Endothelial cell of umbilical vein (primary cell): ENCODE results near the gene CAND2. TPM values are rescaled to one million over a fixed set of nuclear protein-coding genes. Genes with fewer than 3 reads are reported as not detected.

Experiments used
- BruUV-seq: library from RNA; stranded (reverse); fragments of 400-500 nt; replicated peaks from 2 replicates; lab custom pipeline; 2021; lab: Mats Ljungman, UMichigan
- CTCF ChIA-PET: fragments of 300-600, 350-600 bp; sonication (Branson Sonifier 250); formaldehyde crosslinking; loops from one replicate; lab custom pipeline; 2021; ENCODE audit warnings: antibody characterized with exemption, inconsistent platforms; lab: Charles Lee
- POLR2A ChIA-PET: fragments of 300-600, 350-600 bp; sonication (Branson Sonifier 250); formaldehyde crosslinking; loops from one replicate; lab custom pipeline; 2021; ENCODE audit warnings: antibody characterized with exemption, inconsistent platforms; lab: Charles Lee
- DNase-seq: peaks from one replicate; pipeline ENCODE4 v3.0.0-alpha.2; 2011; ENCODE audit warnings: low read depth, low spot score
- FAIRE-seq: peaks from 2 replicates; lab custom pipeline; 2011; peaks lifted over from hg19 to GRCh38; lab: Jason Lieb, UNC
- H2AFZ ChIP-seq: 2 replicates; pipeline ENCODE4 v1.6.0; 2012; ENCODE audit warnings: low read depth, low read length, control low read depth, inconsistent platforms
- H3K27ac ChIP-seq: 2 replicates; pipeline ENCODE4 v1.5.1; 2011; ENCODE audit warnings: low read depth, mild to moderate bottlenecking, control low read depth, low read length, moderate library complexity; ENCODE audit not compliant: insufficient read depth
- H3K27me3 ChIP-seq, 2 experiments: 2 replicates each; pipeline versions ENCODE4 v1.6.0 to v1.6.1; 2011; ENCODE audit warnings: low read length in 2 of 2, mixed read lengths in 1 of 2; ENCODE audit not compliant: control insufficient read depth in 2 of 2, insufficient read depth in 2 of 2
- H3K36me3 ChIP-seq, 2 experiments: 2 replicates in 1 of 2; 3 replicates in 1 of 2; pipeline ENCODE4 v1.5.1; 2011; ENCODE audit warnings: low read length in 2 of 2, mild to moderate bottlenecking in 1 of 2, moderate library complexity in 1 of 2; ENCODE audit not compliant: control insufficient read depth in 2 of 2, insufficient read depth in 2 of 2; ENCODE audit errors: extremely low read depth in 1 of 2
- H3K4me1 ChIP-seq: 3 replicates; pipeline ENCODE4 v1.5.1; 2011; ENCODE audit warnings: mild to moderate bottlenecking, low read length; ENCODE audit not compliant: control insufficient read depth, insufficient read depth; ENCODE audit errors: extremely low read depth
- H3K4me2 ChIP-seq: 2 replicates; pipeline ENCODE4 v1.6.1; 2011; ENCODE audit warnings: low read length, control low read depth, mixed read lengths; ENCODE audit not compliant: insufficient read depth
- H3K4me3 ChIP-seq, 3 experiments: fragments of 200-600 bp in 1 of 3; sonication (generic), shearing (Covaris generic) in 1 of 3; replicated peaks in 1 of 3; 2 replicates each; pipeline ENCODE4 v1.5.1; 2011 to 2016; ENCODE audit warnings: control low read depth in 3 of 3, low read length in 3 of 3, mild to moderate bottlenecking in 2 of 3, inconsistent platforms in 1 of 3, low read depth in 1 of 3, moderate library complexity in 1 of 3; ENCODE audit not compliant: insufficient read depth in 1 of 3
- H3K79me2 ChIP-seq: 2 replicates; pipeline ENCODE4 v1.6.0; 2012; ENCODE audit warnings: low read length, inconsistent platforms; ENCODE audit not compliant: control insufficient read depth, insufficient read depth
- H3K9ac ChIP-seq: replicated peaks from 2 replicates; pipeline ENCODE3; 2011; ENCODE audit warnings: low read length, control low read depth; ENCODE audit not compliant: insufficient read depth; ENCODE audit errors: extremely low read depth
- H3K9me1 ChIP-seq: replicated peaks from 3 replicates; pipeline ENCODE4 v1.6.0; 2011; ENCODE audit warnings: mild to moderate bottlenecking, low read length; ENCODE audit not compliant: control insufficient read depth, insufficient read depth; ENCODE audit errors: extremely low read depth
- H3K9me3 ChIP-seq: replicated peaks from 2 replicates; pipeline ENCODE4 v1.5.1; 2012; ENCODE audit warnings: low read length, inconsistent platforms; ENCODE audit not compliant: control insufficient read depth, insufficient read depth
- H4K20me1 ChIP-seq: replicated peaks from 2 replicates; pipeline ENCODE3; 2011; ENCODE audit warnings: mild to moderate bottlenecking, low read length; ENCODE audit not compliant: control insufficient read depth, insufficient read depth; ENCODE audit errors: extremely low read depth
- EZH2 ChIP-seq: IDR thresholded peaks from 2 replicates; pipeline ENCODE4 v1.6.1; 2012; ENCODE audit warnings: borderline replicate concordance, low read depth, mild to moderate bottlenecking, moderate library complexity, low read length, inconsistent platforms; ENCODE audit not compliant: severe bottlenecking
- FOS ChIP-seq: IDR thresholded peaks from 2 replicates; pipeline ENCODE4 v1.6.1; 2011; ENCODE audit warnings: mild to moderate bottlenecking, low read length, moderate library complexity, borderline replicate concordance; ENCODE audit not compliant: insufficient read depth
- GATA2 ChIP-seq: IDR thresholded peaks from 2 replicates; pipeline ENCODE4 v1.7.0; 2011; ENCODE audit warnings: low read depth, mild to moderate bottlenecking, moderate library complexity, mixed read lengths, low read length; ENCODE audit not compliant: insufficient read length, insufficient read depth
- JUN ChIP-seq: IDR thresholded peaks from 2 replicates; pipeline ENCODE4 v1.6.1; 2011; ENCODE audit warnings: borderline replicate concordance, low read depth; ENCODE audit not compliant: insufficient read length, insufficient read depth
- MYC ChIP-seq: IDR thresholded peaks from one replicate; pipeline ENCODE4 v1.6.1; 2011; ENCODE audit warnings: mild to moderate bottlenecking, low read depth, low read length
- POLR2A ChIP-seq: IDR thresholded peaks from 2 replicates; pipeline ENCODE4 v1.6.1; 2012; ENCODE audit warnings: low read depth, mild to moderate bottlenecking, control low read depth, low read length
- POLR2AphosphoS5 ChIP-seq: IDR thresholded peaks from 2 replicates; pipeline ENCODE4 v1.6.1; 2012; ENCODE audit warnings: low read depth, mild to moderate bottlenecking, control low read depth, low read length, moderate library complexity; ENCODE audit not compliant: insufficient read depth
- dilution Hi-C: fragments of 300-500 bp; cut with MboI; formaldehyde crosslinking; loops from one replicate; pipeline ENCODE4 v1.15.0; 2019; ENCODE audit warnings: low sequenced_read_pairs; ENCODE audit not compliant: extremely low pct_ligation_motif_present
- intact Hi-C: fragments of 100-400 bp; cut with micrococcal nuclease; formaldehyde crosslinking; loops from one replicate; pipeline ENCODE4 v1.10.0; 2022
- polyA plus RNA-seq, 4 experiments: library from polyadenylated mRNA; depleted of rRNA in 3 of 4; stranded (reverse) in 3 of 4; unstranded in 1 of 4; fragments of >200 nt; gene quantifications; 2 replicates each; pipeline versions ENCODE4 v1.2.1 to v1.2.3, GENCODE V29; 2011 to 2012; ENCODE audit warnings: missing spikeins in 1 of 4
- total RNA-seq: library from RNA; stranded (reverse); gene quantifications from 2 replicates; pipeline ENCODE4 v1.2.3, GENCODE V29; 2021
- TF ChIP-seq, protein P1 (sequence below), 2 donors: IDR thresholded peaks; 1 replicate in 1 of 2; 2 replicates in 1 of 2; pipeline ENCODE4 v1.5.1; 2011; ENCODE audit warnings: low read length in 2 of 2, mild to moderate bottlenecking in 2 of 2, moderate library complexity in 2 of 2, control low read depth in 1 of 2, inconsistent platforms in 1 of 2, low read depth in 1 of 2; ENCODE audit not compliant: insufficient read depth in 1 of 2; ENCODE audit errors: extremely low read depth in 1 of 2
- TF ChIP-seq, protein P2 (sequence below): IDR thresholded peaks from 2 replicates; pipeline ENCODE4 v1.6.1; 2011; ENCODE audit not compliant: insufficient read depth, insufficient read length

The CAND2 gene
- total and polyA plus RNA-seq, 2 donors (not counting 3 experiments of a cell fraction or from before 2014, with no cell fraction given), result 7.1 to 11.0 TPM

DNA sequence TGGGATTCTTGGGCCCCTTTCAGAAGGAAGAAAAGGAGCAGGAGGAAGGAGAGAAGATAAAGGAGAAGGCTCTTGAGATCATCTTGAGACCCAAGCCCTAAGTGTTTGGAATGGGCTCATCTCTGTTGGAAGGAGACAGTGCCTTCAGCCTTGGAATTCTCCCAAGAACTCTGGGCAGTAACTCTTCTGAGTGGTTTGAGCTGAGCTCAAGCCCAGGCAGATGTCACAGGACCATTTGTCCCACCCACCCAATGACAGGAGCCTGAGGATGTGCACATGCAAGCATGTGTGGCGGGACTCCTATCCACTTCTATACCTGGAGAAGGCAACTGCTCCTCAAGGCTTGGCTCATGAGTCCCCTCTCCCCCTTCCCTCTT is 22.8 kb upstream of the CAND2 start:
- no peaks in the 10 kb centered on the region for H3K9me1 ChIP-seq
- no peak overlapping the region for H3K4me3 ChIP-seq
- BruUV-seq, result no TSS peak
- POLR2A ChIA-PET, result no interaction called here
- H2AFZ ChIP-seq, result no peak overlapping the region
- H3K27ac ChIP-seq, result no peak overlapping the region
- intact Hi-C loops (no loop called here), dilution Hi-C loops (no loop called here)
- no peak overlapping the region for H3K4me2 ChIP-seq
- H3K9ac ChIP-seq, result no peak overlapping the region
- DNase-seq (no peak), FAIRE-seq (no peak)
- H3K79me2 ChIP-seq, result no peaks in the 10 kb centered on the region
- H3K9me3 ChIP-seq, result no peaks in the 10 kb centered on the region
- TF ChIP-seq, protein P1, sequence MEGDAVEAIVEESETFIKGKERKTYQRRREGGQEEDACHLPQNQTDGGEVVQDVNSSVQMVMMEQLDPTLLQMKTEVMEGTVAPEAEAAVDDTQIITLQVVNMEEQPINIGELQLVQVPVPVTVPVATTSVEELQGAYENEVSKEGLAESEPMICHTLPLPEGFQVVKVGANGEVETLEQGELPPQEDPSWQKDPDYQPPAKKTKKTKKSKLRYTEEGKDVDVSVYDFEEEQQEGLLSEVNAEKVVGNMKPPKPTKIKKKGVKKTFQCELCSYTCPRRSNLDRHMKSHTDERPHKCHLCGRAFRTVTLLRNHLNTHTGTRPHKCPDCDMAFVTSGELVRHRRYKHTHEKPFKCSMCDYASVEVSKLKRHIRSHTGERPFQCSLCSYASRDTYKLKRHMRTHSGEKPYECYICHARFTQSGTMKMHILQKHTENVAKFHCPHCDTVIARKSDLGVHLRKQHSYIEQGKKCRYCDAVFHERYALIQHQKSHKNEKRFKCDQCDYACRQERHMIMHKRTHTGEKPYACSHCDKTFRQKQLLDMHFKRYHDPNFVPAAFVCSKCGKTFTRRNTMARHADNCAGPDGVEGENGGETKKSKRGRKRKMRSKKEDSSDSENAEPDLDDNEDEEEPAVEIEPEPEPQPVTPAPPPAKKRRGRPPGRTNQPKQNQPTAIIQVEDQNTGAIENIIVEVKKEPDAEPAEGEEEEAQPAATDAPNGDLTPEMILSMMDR (IDR thresholded peaks at IDR 0.05; ENCODE audit: extremely low read depth in 1 of 2, insufficient read depth in 1 of 2, low read depth in 1 of 2, low read length in 2 of 2), result no peak
- no peak for TF ChIP-seq EZH2
- TF ChIP-seq GATA2, result no peak
- TF ChIP-seq JUN, result no peak
- TF ChIP-seq, protein P2, sequence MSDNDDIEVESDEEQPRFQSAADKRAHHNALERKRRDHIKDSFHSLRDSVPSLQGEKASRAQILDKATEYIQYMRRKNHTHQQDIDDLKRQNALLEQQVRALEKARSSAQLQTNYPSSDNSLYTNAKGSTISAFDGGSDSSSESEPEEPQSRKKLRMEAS, result no peak
- no peak for TF ChIP-seq MYC
- no peak for TF ChIP-seq POLR2A
- no peak for TF ChIP-seq POLR2AphosphoS5
- no peak for TF ChIP-seq FOS
- H3K4me1 ChIP-seq, result peaks cover 8% of the 10 kb centered on the region
- no peaks in the 10 kb centered on the region for H4K20me1 ChIP-seq
- CTCF ChIA-PET, result no interaction called here
- H3K36me3 ChIP-seq, result no peaks in the 10 kb centered on the region
- H3K27me3 ChIP-seq, result peaks cover 3 to 7% of the 10 kb centered on the region in 2 experiments
